ENCODE results near the gene SEC11A.
A peak's percentile ranks its signal among the peaks of the same experiment; 100 is the strongest.

Gene SEC11A

GRCh38 chr15:84638103-84638502, 77.8 kb downstream of the SEC11A start:
- Histone ChIP-seq H3K27me3 (replicated peaks; ENCODE audit: insufficient read depth, low read length) (no peaks in the 10 kb centered on the region), H3K4me3 (ENCODE audit: low read length) (no peak overlapping the region), H3K4me2 (ENCODE audit: low read depth, low read length) (no peak overlapping the region), H3F3A (ENCODE audit: insufficient read depth, low read length) (peaks cover 8% of the 10 kb centered on the region), H4K20me1 (ENCODE audit: insufficient read depth, low read length) (no peaks in the 10 kb centered on the region), H3K36me3 (replicated peaks; ENCODE audit: insufficient read depth, low read length) (no peaks in the 10 kb centered on the region), H3K9ac (ENCODE audit: low read length) (no peak overlapping the region), H3K9me2 (replicated peaks; ENCODE audit: insufficient read depth, low read length) (no peaks in the 10 kb centered on the region), H3K27ac (ENCODE audit: low read length) (peak overlapping the region; percentile 3; the same call in 1 of the 2 replicates), H3K4me1 (ENCODE audit: low read length) (peaks cover 13% of the 10 kb centered on the region), H3K9me3 (replicated peaks; ENCODE audit: insufficient read depth, low read length) (no peaks in the 10 kb centered on the region), H3K79me2 (ENCODE audit: low read length) (peaks cover 4% of the 10 kb centered on the region; the same call in 1 of the 2 replicates), H2AFZ (ENCODE audit: low read length) (no peak overlapping the region)
- peak; percentile 45 for DNase-seq
- TF ChIP-seq EZH2phosphoT487 (IDR thresholded peaks at IDR 0.05; ENCODE audit: low read length) (no peak), CTCF (IDR thresholded peaks at IDR 0.05; ENCODE audit: low read length) (peak; percentile 38)

DNA sequence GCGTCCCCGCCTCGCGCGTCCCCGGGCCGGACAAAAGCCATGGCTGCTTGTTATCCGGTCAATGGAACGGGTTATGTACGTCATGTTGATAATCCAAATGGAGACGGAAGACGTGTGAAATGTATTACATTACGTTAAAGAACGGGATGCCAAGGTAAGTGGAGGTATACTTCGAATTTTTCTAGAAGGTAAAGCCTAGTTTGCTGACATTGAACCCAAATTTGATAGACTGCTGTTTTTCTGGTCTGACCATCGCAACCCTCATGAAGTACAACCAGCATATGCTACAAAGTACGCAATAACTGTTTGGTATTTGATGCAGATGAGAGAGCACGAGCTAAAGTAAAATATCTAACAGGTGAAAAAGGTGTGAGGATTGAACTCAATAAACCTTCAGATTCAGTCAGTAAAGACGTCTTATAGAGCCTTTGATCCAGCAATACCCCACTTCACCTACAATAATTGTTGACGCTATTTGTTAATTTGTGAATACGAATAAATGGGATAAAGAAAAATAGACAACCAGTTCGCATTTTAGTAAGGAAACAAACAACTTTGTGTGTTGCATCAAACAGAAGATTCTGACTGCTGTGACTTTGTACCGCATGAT, 81.6 kb downstream of the SEC11A start:
- Histone ChIP-seq H3K9ac (ENCODE audit: low read length) (peak overlapping the region; percentile 51; the same call in 1 of the 2 replicates), H3K4me1 (ENCODE audit: low read length) (peaks cover 30% of the 10 kb centered on the region), H4K20me1 (ENCODE audit: insufficient read depth, low read length) (no peaks in the 10 kb centered on the region), H3K4me2 (ENCODE audit: low read depth, low read length) (peak overlapping the region; percentile 76), H3K79me2 (ENCODE audit: low read length) (peaks cover 16% of the 10 kb centered on the region), H3K27me3 (replicated peaks; ENCODE audit: insufficient read depth, low read length) (no peaks in the 10 kb centered on the region), H3K27ac (ENCODE audit: low read length) (no peak overlapping the region; the same call in 1 of the 2 replicates), H3K9me2 (replicated peaks; ENCODE audit: insufficient read depth, low read length) (no peaks in the 10 kb centered on the region), H3K36me3 (replicated peaks; ENCODE audit: insufficient read depth, low read length) (no peaks in the 10 kb centered on the region), H3K9me3 (replicated peaks; ENCODE audit: insufficient read depth, low read length) (no peaks in the 10 kb centered on the region), H3K4me3 (ENCODE audit: low read length) (peak overlapping the region; percentile 67), H2AFZ (ENCODE audit: low read length) (peak overlapping the region; percentile 52; the same call in 1 of the 2 replicates), H3F3A (ENCODE audit: insufficient read depth, low read length) (peaks cover 10% of the 10 kb centered on the region)
- no peak for DNase-seq
- no peak for TF ChIP-seq CTCF (IDR thresholded peaks at IDR 0.05; ENCODE audit: low read length)
- TF ChIP-seq EZH2phosphoT487 (IDR thresholded peaks at IDR 0.05; ENCODE audit: low read length) = no peak
- TF ChIP-seq EZH2 (optimal IDR thresholded peaks at IDR 0.05; ENCODE audit: low read depth, low read length) = no peak

GRCh38 chr15:84633311-84634227, 82.4 kb downstream of the SEC11A start:
- no peaks in the 10 kb centered on the region for H3K36me3 ChIP-seq (replicated peaks; ENCODE audit: insufficient read depth, low read length)
- peak overlapping the region; percentile 51; the same call in 1 of the 2 replicates for H3K9ac ChIP-seq (ENCODE audit: low read length)
- peaks cover 16% of the 10 kb centered on the region for H3K79me2 ChIP-seq (ENCODE audit: low read length)
- H3K4me2 ChIP-seq (ENCODE audit: low read depth, low read length) = peak overlapping the region; percentile 76
- H3K27me3 ChIP-seq (replicated peaks; ENCODE audit: insufficient read depth, low read length) = no peaks in the 10 kb centered on the region
- no peaks in the 10 kb centered on the region for H3K9me3 ChIP-seq (replicated peaks; ENCODE audit: insufficient read depth, low read length)
- H3K27ac ChIP-seq (ENCODE audit: low read length) = peak overlapping the region; percentile 24; the same call in 1 of the 2 replicates
- H3K4me3 ChIP-seq (ENCODE audit: low read length) = peak overlapping the region; percentile 67
- H3K9me2 ChIP-seq (replicated peaks; ENCODE audit: insufficient read depth, low read length) = no peaks in the 10 kb centered on the region
- peaks cover 10% of the 10 kb centered on the region for H3F3A ChIP-seq (ENCODE audit: insufficient read depth, low read length)
- no peaks in the 10 kb centered on the region for H4K20me1 ChIP-seq (ENCODE audit: insufficient read depth, low read length)
- peaks cover 30% of the 10 kb centered on the region for H3K4me1 ChIP-seq (ENCODE audit: low read length)
- peak; percentile 76 for DNase-seq
- TF ChIP-seq EZH2phosphoT487 (IDR thresholded peaks at IDR 0.05; ENCODE audit: low read length) (no peak), CTCF (IDR thresholded peaks at IDR 0.05; ENCODE audit: low read length) (no peak), EZH2 (optimal IDR thresholded peaks at IDR 0.05; ENCODE audit: low read depth, low read length) (no peak)
- peak overlapping the region; percentile 52 for H2AFZ ChIP-seq (ENCODE audit: low read length)

Data from MM.1S (cell line).